GM12878 (cell line): Measurements from ENCODE around the gene PAQR8. TPM values are rescaled to one million over a fixed set of nuclear protein-coding genes. Genes with fewer than 3 reads are reported as not detected.
A peak's percentile ranks its signal among the peaks of the same experiment; 100 is the strongest.

ENCODE experiments used
- ATAC-seq: fragments of 200-7000 bp; cut with Tn5 transposase; 3 replicates; pipeline ENCODE4 v1.9.1; 2020; ENCODE audit warnings: mild to moderate bottlenecking, moderate library complexity
- BruUV-seq: library from RNA; stranded (reverse); fragments of 400-500 nt; replicated peaks from 2 replicates; lab custom pipeline; 2021; lab: Mats Ljungman, UMichigan
- CTCF ChIA-PET: fragments of 300-600 bp; sonication (Branson Sonifier 250); formaldehyde crosslinking; extraction: SDS; loops from one replicate; lab custom pipeline; 2021; ENCODE audit warnings: inconsistent platforms; lab: Yijun Ruan, JAX
- POLR2A ChIA-PET: fragments of 350-600 bp; formaldehyde crosslinking; extraction: SDS; loops from one replicate; lab custom pipeline; 2021; ENCODE audit warnings: inconsistent platforms; lab: Charles Lee
- RAD21 ChIA-PET: fragments of 300-600 bp; sonication (Branson Sonifier 250); formaldehyde crosslinking; loops from one replicate; lab custom pipeline; 2023; ENCODE audit warnings: antibody characterized with exemption; ENCODE audit not compliant: unreplicated experiment; lab: Charles Lee
- SMC1A ChIA-PET: fragments of 300-600 bp; sonication (Branson Sonifier 250); formaldehyde crosslinking; loops from one replicate; lab custom pipeline; 2023; ENCODE audit not compliant: unreplicated experiment, uncharacterized antibody; lab: Charles Lee
- DNase-seq: peaks from one replicate; pipeline ENCODE4 v3.0.0-alpha.2; 2011; ENCODE audit warnings: low read depth, low spot score
- FAIRE-seq: peaks from 3 replicates; lab custom pipeline; 2011; peaks lifted over from hg19 to GRCh38; lab: Jason Lieb, UNC
- H2AFZ ChIP-seq: 2 replicates; pipeline ENCODE4 v1.6.0; 2011; ENCODE audit warnings: low read depth, low read length, control low read depth; ENCODE audit not compliant: control insufficient read depth
- H3K27ac ChIP-seq: 2 replicates; pipeline ENCODE4 v1.5.1; 2011; ENCODE audit warnings: control low read depth; ENCODE audit not compliant: control insufficient read depth, insufficient read depth
- H3K27me3 ChIP-seq, 2 experiments: replicated peaks in 1 of 2; 2 replicates each; pipeline versions ENCODE4 v1.6.0 to v1.6.1; 2011; ENCODE audit warnings: low read length in 1 of 2; ENCODE audit not compliant: control insufficient read depth in 2 of 2, insufficient read depth in 2 of 2
- H3K36me3 ChIP-seq, 2 experiments: 2 replicates each; pipeline ENCODE4 v1.5.1; 2011; ENCODE audit warnings: low read length in 1 of 2; ENCODE audit not compliant: control insufficient read depth in 2 of 2, insufficient read depth in 2 of 2
- H3K4me1 ChIP-seq: 2 replicates; pipeline ENCODE4 v1.6.1; 2011; ENCODE audit warnings: mild to moderate bottlenecking, low read length, moderate library complexity, mixed read lengths; ENCODE audit not compliant: control insufficient read depth, insufficient read depth
- H3K4me2 ChIP-seq: 2 replicates; pipeline ENCODE4 v1.6.0; 2011; ENCODE audit warnings: control low read depth; ENCODE audit not compliant: control insufficient read depth, insufficient read depth
- H3K4me3 ChIP-seq: fragments of 200-600 bp; sonication (generic); 2 replicates; pipeline ENCODE4 v1.5.1; 2016
- H3K79me2 ChIP-seq: 2 replicates; pipeline ENCODE4 v1.6.0; 2011; ENCODE audit warnings: low read length; ENCODE audit not compliant: control insufficient read depth, insufficient read depth
- H3K9ac ChIP-seq: 2 replicates; pipeline ENCODE4 v1.8.0; 2011; ENCODE audit warnings: low read length, control low read depth, mixed read lengths; ENCODE audit not compliant: control insufficient read depth, insufficient read depth
- H3K9me3 ChIP-seq: replicated peaks from 3 replicates; pipeline ENCODE4 v1.5.1; 2011; ENCODE audit warnings: mild to moderate bottlenecking, low read length; ENCODE audit not compliant: control insufficient read depth, insufficient read depth
- H4K20me1 ChIP-seq: 2 replicates; pipeline ENCODE4 v1.6.0; 2011; ENCODE audit not compliant: control insufficient read depth, insufficient read depth
- ATF3 ChIP-seq: IDR thresholded peaks from 2 replicates; pipeline ENCODE4 v1.6.1; 2011; ENCODE audit warnings: low read depth, mild to moderate bottlenecking, low read length, moderate library complexity, borderline replicate concordance; ENCODE audit errors: extremely low read depth
- BACH1 ChIP-seq: fragments of 450-650 bp; IDR thresholded peaks from 2 replicates; pipeline ENCODE4 v1.6.1; 2017; ENCODE audit warnings: mild to moderate bottlenecking, borderline replicate concordance
- BCLAF1 ChIP-seq: fragments of 450-650 bp; IDR thresholded peaks from 2 replicates; pipeline ENCODE4 v1.6.1; 2017; ENCODE audit warnings: antibody characterized with exemption, mild to moderate bottlenecking, moderate library complexity
- BRCA1 ChIP-seq: IDR thresholded peaks from 2 replicates; pipeline ENCODE4 v1.6.1; 2011; ENCODE audit warnings: low read depth, low read length, improper control_type of control experiment
- CBX5 ChIP-seq: sonication (generic); IDR thresholded peaks from 2 replicates; pipeline ENCODE4 v1.6.1; 2016; ENCODE audit warnings: low read depth, moderate library complexity, mild to moderate bottlenecking, inconsistent platforms
- MAX ChIP-seq: IDR thresholded peaks from 2 replicates; pipeline ENCODE4 v1.6.1; 2012; ENCODE audit warnings: low read depth, low read length, improper control_type of control experiment
- MEF2A ChIP-seq: IDR thresholded peaks from 2 replicates; pipeline ENCODE4 v1.6.1; 2011; ENCODE audit warnings: low read depth, mild to moderate bottlenecking, low read length, moderate library complexity; ENCODE audit not compliant: insufficient read depth
- PAX5 ChIP-seq: IDR thresholded peaks from 2 replicates; pipeline ENCODE4 v1.6.1; 2011; ENCODE audit warnings: low read depth, low read length, borderline replicate concordance
- POLR2A ChIP-seq: IDR thresholded peaks from 2 replicates; pipeline ENCODE4 v1.6.1; 2011; ENCODE audit warnings: low read depth, mild to moderate bottlenecking, low read length
- SMARCA5 ChIP-seq: fragments of 450-650 bp; IDR thresholded peaks from 2 replicates; pipeline ENCODE4 v1.6.1; 2017; ENCODE audit warnings: mild to moderate bottlenecking
- SP1 ChIP-seq: IDR thresholded peaks from one replicate; pipeline ENCODE4 v1.6.1; 2011; ENCODE audit warnings: low read depth, low read length
- YY1 ChIP-seq: IDR thresholded peaks from 2 replicates; pipeline ENCODE4 v1.6.1; 2011; ENCODE audit warnings: low read depth, mild to moderate bottlenecking, low read length
- ZZZ3 ChIP-seq: IDR thresholded peaks from 2 replicates; pipeline ENCODE4 v1.6.1; 2011; ENCODE audit warnings: low read depth; ENCODE audit not compliant: control insufficient read depth, insufficient read length
- WGBS: methylation state at CpG from one replicate; pipeline ENCODE4 v1.1.6; 2016; ENCODE audit warnings: low lambda C conversion rate; ENCODE audit not compliant: insufficient replicate concordance, insufficient coverage; ENCODE audit errors: missing lambda C conversion rate; 5-methylcytosine and 5-hydroxymethylcytosine counted together
- in situ Hi-C: fragments of 300-500 bp; cut with MboI; formaldehyde crosslinking; loops from 9 replicates; pipeline ENCODE4 v1.14.3; 2018; ENCODE audit warnings: mixed read lengths
- intact Hi-C: fragments of 100-400 bp; cut with micrococcal nuclease; formaldehyde crosslinking; loops from one replicate; pipeline ENCODE4 v1.14.2; 2022; ENCODE audit not compliant: unreplicated experiment
- polyA plus RNA-seq, 11 experiments: library from polyadenylated mRNA; depleted of rRNA in 4 of 11; unstranded in 6 of 11; stranded (reverse) in 5 of 11; fragments of >200 nt; fragmentation: Nextera tagmentation in 4 of 11; fragmentation: Illumina TruSeq in 1 of 11; extraction: Ambion mirVana in 4 of 11; extraction: Trizol in 1 of 11; gene quantifications; 1 replicate in 1 of 11; 2 replicates in 10 of 11; pipeline versions ENCODE4 v1.2.1 to v1.2.3, GENCODE V29; 2011 to 2016; ENCODE audit warnings: inconsistent platforms in 2 of 11, missing spikeins in 2 of 11, low read depth in 1 of 11
- total RNA-seq, 4 experiments: library from RNA; depleted of rRNA in 3 of 4; stranded (reverse); fragments of >200 nt in 3 of 4; fragmentation: Illumina TruSeq in 1 of 4; extraction: Trizol in 1 of 4; gene quantifications; 2 replicates each; pipeline versions ENCODE4 v1.2.1 to v1.2.3, GENCODE V29; 2013 to 2021

Gene PAQR8
- total and polyA plus RNA-seq, 10 of the 15 experiments (the other 5 are each of a cell fraction or from before 2014, with no cell fraction given) = 3.9 to 22.4 (median 14.6) TPM

GRCh38 chr6:52361945-52362442, at the start of gene PAQR8 (continued):
- TF ChIP-seq CBX5 (no peak), SP1 (peak; percentile 56), BCLAF1 (0 out of 2 replicates have a peak, but pooled peaks have one; percentile 52), POLR2A (peak; percentile 78), BACH1 (peak; percentile 94), MAX (peak; percentile 56; the same call in 1 of the 2 replicates), YY1 (0 out of 2 replicates have a peak, but pooled peaks have one; percentile 1), SMARCA5 (peak; percentile 90)

GRCh38 chr6:52312461-52312860, 49.5 kb upstream of the PAQR8 start:
- no peak overlapping the region for H3K9ac ChIP-seq
- no peaks in the 10 kb centered on the region for H4K20me1 ChIP-seq
- ATAC-seq (no peak), FAIRE-seq (no peak), DNase-seq (no peak)
- intact Hi-C loops (no loop called here), in situ Hi-C loops (no loop called here)
- H3K4me3 ChIP-seq = no peak overlapping the region
- ChIA-PET POLR2A (interaction anchor here (1.5 kb wide), 1 partner anchor 50 kb away, joined by 3 read pairs; the partner anchor contains the start of gene PAQR8), CTCF (interaction anchor here (0.9 to 1.9 kb wide), 4 partner anchors 49 to 103 kb away, joined by 3 to 4 read pairs (median 3); no protein-coding TSS in a partner anchor), SMC1A (interaction anchor here (0.9 to 1.4 kb wide), 6 partner anchors 14 to 79 kb away, joined by 3 to 4 read pairs (median 3); partner anchors contain the start of gene PAQR8), RAD21 (interaction anchor here (1.5 kb wide), 1 partner anchor 16 kb away, joined by 3 read pairs; no protein-coding TSS in a partner anchor)
- no peak overlapping the region for H2AFZ ChIP-seq
- no peaks in the 10 kb centered on the region for H3K36me3 ChIP-seq
- no peaks in the 10 kb centered on the region for H3K9me3 ChIP-seq
- H3K79me2 ChIP-seq = no peaks in the 10 kb centered on the region
- no peaks in the 10 kb centered on the region for H3K27me3 ChIP-seq
- TF ChIP-seq ATF3 = no peak
- no peak for TF ChIP-seq PAX5
- no peak for TF ChIP-seq BRCA1
- no peak for TF ChIP-seq ZZZ3
- TF ChIP-seq MEF2A = no peak
- WGBS = 96% methylated on average over 2 of the region's 2 CpGs
- H3K4me1 ChIP-seq = peaks cover 13% of the 10 kb centered on the region
- H3K4me2 ChIP-seq = no peak overlapping the region
- no peak overlapping the region for H3K27ac ChIP-seq
- BruUV-seq = no TSS peak
